ENCODE results near the gene BBOX1.
"Not testable (repeated sequence)": the region's sequence is repeated elsewhere in the genome, so short reads cannot be mapped to it uniquely, and the experiment has no call there.

The BBOX1 gene

DNA sequence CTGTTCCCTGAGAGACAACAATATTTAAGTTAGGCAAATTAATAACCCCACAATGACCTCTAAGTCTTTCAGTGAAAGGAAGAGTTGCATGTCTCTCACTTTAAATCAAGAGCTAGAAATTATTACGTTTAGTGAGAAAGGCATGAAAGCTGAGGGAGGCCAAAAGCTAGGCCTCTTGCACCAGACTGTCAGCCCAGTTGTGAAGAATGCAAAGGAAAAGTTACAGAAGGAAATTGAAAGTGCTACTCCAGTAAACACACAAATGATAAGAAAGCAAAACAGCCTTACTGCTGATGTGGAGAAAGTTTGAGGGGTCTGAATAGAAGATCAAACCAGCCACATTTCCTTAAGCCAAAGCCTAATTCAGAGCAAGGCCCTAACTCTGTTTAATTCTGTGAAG, 45.0 kb downstream of the BBOX1 start:
- DNase-seq, result no peak

DNA sequence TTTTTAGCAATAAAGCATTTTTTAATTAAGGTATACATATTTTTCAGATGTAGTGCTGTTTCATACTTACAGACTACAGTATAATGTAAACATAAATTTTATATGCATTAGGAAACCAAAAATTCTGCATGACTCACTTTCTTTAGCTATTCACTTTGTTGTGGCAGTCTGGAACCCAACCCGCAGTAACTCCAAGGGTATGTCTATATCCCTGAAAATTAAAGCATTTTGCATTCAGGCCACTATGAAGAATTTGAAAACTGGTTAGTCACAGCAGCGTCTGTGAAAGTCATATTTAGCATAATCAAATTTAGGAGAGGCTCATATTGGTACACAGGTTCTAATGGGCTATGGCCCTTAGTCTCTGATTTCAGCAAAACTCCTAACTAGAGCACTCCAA, 46.8 kb downstream of the BBOX1 start:
- no peak for DNase-seq

DNA sequence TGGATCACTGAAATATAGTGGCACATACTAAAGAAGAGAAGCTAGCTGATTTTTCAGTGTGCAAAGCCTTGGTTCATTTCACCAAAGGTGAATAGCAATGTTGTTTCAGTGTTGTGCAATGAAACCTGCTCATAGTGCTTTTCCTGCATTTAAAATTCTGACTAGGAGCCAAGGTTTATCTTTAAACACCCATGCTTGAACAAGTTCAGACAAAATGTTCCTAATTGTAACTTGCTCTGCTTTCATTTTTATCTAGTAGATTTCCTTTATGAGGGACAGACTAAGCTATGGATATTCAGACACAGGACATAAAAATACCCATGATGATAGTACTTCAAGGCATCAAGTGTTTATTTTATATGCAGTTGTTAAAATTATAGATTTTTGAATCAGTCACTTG, 47.7 kb downstream of the BBOX1 start:
- DNase-seq, result no peak

DNA sequence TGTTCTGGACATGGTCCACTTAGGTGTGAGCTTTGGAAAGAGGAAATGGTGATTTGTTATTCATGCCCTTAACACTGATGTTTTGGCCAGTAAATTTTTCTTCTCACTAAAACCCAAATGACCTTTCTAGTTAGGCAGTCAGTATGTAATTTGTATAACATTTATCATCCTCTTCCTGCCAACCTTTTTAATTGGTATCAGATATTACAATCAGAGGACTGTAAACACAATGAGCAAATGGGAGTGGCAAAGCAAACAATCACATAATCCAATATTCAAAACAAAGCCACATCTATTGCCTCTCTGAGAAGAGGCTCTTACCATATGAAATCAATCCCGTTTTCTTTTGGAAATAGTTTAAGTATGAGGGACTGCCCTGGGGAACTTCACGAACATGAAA, 49.1 kb downstream of the BBOX1 start:
- DNase-seq, result no peak

DNA sequence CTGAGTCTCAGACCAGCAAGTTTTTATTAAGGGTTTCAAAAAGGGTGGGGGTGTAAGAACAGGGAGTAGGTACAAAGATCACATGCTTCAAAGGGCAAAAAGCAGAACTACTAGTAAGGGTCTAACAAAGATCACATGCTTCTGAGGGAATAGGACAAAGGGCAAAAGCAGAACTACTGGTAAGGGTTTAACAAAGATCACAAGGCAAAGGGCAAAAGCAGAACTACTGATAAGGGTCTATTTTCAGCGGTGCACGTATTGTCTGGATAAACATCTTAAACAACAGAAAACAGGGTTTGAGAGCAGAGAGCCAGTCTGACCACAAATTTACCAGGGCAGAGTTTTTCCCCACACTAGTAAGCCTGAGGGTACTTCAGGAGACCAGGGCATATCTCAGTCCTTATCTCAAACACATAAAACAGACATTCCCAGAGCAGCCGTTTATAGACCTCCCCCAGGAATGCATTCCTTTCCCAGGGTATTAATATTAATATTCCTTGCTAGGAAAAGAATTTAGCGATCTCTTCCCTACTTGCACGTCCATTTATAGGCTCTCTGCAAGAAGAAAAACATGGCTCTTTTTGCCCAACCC, 49.8 kb downstream of the BBOX1 start:
- not testable (repeated sequence) for DNase-seq

DNA sequence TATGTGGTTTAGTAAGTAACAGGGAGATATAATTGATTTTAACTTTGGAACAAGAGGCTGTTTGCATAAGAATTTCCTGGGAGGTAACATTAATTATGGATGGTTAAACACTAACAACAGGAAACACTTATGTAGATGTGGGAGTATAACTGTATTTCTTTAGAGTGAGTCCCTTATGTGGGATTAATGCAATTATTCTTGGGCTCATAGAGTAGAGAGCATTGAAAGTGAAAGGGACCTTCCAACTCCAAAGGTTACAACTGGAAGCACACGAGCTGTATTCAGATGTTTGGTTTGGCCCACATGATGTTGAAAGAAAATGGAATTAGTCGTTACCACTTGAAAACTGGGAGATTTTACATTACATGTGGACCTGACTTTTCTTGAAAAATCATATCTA, 53.5 kb downstream of the BBOX1 start:
- DNase-seq, result no peak

DNA sequence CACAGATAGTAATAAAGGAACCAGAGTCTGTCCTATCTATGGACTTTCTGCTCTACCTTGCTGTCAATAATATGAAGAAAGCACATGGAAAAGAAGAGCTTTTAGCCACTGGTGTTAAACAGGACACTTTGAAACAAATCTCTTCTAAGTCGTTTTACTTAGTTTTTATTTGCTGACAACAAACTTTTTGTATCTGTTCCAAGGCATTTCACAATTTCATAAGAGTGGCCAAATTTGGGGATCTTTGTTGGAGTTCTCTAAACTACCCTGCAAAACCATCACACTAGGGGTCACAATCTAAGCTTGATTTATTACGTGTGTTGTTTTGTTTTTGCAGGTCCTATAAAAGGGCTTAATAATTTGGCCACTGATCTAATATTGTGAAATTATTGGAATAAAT, 54.4 kb downstream of the BBOX1 start:
- DNase-seq, result no peak

DNA sequence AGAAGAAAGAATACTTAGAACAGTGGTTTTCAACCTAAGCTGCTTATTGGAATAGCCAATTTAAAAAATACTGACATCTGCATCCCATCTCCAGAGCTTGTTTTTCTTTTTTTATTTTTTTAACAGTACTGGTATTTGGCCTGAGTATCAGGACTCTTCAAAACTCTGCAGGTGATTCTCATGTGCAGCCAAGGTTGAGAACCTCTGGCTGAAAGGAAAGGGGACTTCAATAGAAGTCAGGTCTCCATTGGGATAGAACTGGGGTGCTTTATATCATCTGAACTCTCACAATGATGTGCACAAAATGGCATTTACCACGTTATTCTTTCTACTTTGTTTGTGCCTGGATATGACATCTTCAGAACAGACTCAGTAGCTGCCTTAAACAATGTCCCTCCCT, 55.3 kb downstream of the BBOX1 start:
- DNase-seq, result no peak

DNA sequence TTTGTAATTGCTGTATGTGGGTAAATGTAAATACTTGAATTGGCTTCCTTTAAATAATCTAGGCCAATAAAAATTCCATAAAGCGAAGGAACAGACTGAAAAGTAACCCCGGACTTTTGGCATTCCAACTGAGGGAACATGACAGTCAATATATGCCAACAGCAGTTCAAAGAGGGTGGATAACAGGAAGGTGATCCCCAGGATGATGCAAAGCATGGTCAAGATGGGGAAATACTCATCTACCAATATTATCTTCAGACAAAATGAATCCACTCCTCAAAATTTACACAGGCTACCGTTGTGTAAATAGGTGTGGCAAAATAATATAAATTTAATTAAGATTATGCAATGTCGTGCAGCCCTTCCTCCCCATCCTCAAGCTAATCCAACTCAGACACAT, 56.9 kb downstream of the BBOX1 start:
- DNase-seq, result no peak

DNA sequence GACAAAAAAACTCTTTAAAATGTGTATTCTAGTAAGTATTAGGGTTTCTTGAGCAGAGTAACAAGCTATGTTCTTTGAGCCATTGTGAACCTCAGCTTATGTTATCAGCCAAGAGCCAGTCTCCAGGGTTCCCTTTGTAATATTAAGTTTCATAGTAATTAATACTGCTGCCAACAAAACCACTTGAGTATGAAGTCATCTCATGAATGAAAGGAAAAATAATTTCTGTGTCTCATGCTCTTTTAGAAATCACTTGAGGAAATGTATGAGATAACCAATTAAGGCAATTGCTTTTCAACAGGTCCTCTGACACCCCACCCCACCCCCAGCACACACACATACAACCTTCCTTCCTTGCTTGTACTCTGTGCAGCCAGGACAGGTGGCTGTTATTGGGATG, 59.9 kb downstream of the BBOX1 start:
- no peak for DNase-seq

DNA sequence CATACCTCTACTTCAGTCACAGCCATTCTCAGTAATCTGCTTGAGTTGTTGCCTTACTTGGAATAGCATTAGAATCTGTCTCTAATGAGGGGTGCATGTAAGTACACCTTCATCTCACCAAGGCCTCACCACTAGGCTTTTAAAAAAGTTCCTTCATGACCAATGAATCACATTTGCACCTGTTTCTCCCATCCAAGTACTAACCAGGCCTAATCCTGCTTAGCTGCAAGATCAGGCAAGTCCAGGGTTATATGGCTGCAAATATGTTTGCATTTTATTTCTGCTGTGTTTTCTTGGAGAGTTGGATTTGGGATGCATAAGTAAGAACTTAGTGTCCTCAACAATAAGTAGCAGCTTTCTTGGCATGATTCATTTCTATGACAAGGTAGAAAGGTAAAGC, 66.9 kb downstream of the BBOX1 start:
- no peak for DNase-seq

DNA sequence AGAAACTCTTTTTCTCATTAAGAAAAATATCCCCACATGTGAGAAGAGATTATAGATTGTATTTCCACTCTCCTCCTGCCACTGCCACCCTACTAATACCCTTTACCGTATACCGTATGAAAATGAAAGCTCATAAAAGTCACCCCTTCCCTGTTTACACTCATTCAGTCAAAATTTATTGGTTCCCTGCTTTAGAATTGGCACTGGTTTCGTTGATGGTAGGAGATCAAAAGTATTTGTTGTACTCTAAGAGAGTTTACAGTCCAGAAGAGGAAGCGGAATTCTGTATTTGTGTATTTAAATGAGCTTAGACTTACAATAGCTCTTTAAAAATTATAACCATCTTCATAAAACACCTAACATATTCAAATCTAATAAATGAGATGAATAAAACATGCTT, 68.2 kb downstream of the BBOX1 start:
- DNase-seq, result no peak

DNA sequence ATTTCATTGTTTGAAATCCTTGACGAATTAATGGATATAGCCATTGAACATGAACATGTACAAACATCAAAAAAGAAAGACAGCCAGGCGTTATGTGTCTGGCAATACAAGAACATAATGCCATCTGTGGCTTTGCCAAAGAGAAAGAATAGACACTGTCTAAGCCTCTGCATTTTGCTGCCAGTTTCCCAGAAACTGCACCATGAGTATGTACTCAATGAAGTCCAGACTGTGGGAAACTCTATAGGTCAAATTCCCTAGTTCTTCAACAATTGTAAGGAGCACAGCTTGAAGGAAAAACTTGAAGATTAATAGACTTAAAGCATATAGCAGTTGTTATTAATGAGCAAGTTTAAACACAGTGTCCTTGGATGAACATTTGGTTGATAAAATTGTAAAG, 71.3 kb downstream of the BBOX1 start:
- DNase-seq, result no peak

DNA sequence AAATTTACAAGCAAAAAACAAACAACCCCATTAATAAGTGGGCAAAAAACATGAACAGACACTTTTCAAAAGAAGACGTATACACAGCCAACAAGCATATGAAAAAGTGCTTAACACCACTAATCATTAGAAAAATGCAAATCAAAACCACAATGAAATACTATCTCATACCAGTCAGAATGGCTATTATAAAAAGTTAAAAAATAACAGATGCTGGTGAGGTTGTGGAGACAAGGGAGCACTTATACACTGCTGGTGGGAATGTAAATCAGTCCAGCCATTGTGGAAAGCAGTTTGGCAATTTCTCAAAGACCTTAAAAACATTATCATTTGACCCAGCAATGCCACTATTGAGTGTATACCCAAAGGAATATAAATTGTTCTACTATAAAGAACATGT, 72.3 kb downstream of the BBOX1 start:
- no peak for DNase-seq

DNA sequence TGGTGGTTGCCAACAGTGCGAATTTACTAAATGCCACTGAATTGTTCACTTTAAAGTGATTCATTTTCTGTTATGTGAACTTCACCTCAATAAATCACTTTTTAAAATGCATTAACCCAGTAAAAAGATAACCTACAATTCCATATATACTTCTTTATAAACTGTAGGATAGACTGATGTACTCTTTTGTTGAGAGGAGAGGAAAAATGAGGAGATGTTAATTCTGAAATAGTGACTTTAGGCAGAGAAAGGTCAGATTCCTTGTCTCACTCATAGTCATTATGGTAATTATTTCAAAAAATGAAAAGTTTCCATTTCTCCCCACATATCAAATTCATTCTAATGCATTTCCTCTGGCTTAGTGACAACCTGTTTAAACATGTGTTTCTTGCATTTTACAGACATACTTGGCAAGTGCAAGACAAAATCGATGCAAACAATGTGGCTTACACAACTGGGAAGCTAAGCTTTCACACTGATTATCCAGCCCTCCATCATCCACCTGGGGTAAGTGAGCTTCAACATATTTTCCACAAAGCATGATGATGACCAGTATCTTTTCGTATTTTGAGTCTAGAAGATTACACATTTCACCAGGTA, 74.5 kb downstream of the BBOX1 start:
- DNase-seq, result no peak

DNA sequence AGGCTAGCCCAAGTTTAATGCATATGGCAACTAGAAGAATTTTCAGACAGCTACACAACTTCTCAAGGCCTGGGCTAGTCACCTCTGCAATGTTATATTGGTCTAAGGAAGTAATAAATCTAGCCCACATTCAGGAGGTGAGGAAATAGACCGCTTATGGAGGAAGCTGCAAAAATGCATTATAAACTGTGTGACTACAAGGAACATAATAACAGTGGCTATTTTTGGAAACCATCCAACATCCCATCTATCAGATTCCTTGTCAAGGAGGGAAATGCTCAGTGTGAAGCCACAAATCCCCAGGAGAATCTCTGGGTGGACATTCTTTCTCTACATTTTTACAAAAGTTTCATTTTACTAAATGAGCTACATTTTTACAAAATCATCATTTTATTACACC, 76.1 kb downstream of the BBOX1 start:
- no peak for DNase-seq

DNA sequence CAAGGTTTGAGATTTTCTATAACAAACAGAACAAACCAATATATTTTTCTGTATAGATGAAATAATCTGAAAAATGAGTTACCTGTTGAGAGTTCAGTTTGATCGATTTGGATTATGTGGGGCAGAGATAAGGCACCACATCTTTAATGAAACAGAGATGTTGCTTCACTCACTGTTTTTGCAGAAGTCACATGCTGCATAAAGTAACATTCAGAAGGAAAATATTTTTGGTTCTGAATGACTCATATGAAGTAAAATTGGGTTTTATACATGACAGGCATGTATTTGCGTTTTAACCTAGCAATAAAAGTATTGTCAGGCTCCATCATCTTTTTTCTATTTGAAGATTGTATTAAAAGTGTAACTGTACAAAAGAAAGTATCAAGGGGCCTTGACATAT, 77.8 kb downstream of the BBOX1 start:
- DNase-seq, result no peak

DNA sequence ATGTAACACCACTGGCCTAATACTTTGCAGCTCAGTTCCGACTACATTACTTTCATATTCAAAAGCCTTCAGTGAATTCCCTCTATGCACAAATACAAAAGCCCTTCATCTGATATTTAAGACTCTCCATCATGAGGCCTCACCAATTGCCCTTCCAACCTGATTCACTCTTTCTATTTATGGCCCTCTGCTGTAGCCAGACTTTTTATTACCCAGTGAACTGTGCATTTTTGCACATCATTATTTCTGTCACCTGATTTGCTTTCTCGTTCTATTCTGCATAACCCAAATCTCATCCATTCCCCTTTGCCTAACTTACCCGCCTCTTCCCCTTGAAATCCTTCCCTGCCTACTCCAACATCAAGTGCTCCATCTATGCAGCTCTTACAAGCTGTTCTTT, 78.3 kb downstream of the BBOX1 start:
- no peak for DNase-seq

DNA sequence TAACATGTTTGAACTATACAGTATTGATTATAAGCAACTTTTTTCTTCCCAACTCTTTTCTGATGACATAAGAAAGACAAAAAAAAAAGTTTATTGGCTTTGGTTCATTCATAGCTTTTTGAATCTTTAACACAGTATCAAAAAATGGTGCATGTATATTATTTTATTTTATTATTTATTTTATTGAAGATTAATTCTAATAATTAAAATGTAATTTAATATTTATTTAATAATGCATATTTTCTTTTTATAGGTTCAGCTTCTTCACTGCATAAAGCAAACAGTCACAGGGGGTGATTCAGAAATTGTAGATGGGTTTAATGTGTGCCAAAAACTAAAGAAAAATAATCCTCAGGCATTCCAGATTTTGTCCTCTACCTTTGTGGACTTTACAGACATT, 78.8 kb downstream of the BBOX1 start:
- DNase-seq, result no peak

DNA sequence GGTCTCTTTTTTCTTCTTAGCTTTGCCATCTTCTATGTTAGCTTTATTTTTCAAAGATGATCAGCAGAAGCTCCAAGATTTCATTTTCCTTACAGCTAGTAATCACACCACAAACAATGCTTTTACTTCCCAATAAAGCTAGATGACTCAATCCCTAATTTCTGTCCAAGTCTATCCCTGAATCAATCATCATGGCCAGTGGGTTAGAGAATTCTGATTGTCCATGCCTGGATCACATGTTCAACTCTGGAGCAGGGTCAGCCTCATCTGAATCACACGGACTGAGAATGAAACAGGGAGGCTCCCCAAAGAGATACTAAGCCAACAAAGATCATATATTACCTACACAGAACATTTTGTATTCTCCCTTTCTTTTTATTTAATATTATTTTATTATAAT, 79.6 kb downstream of the BBOX1 start:
- no peak for DNase-seq

DNA sequence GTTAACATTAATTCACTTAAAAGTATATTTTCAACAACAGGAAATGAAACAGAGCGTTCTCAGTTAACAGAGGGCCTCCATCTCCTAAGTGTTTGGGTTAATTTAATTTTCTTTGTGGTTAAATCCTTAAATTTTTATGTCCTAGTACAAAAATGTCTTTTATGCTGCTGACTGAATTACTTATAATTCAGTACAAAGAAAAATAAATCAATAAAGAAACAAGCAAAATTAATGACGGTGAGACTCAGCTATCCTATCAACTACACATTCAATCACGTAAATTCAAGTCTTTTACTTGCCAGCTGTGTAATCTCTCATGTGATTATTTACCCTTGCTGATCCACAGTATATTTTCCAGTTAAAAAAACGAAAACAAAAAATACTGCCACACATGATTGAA, 81.4 kb downstream of the BBOX1 start:
- no peak for DNase-seq

DNA sequence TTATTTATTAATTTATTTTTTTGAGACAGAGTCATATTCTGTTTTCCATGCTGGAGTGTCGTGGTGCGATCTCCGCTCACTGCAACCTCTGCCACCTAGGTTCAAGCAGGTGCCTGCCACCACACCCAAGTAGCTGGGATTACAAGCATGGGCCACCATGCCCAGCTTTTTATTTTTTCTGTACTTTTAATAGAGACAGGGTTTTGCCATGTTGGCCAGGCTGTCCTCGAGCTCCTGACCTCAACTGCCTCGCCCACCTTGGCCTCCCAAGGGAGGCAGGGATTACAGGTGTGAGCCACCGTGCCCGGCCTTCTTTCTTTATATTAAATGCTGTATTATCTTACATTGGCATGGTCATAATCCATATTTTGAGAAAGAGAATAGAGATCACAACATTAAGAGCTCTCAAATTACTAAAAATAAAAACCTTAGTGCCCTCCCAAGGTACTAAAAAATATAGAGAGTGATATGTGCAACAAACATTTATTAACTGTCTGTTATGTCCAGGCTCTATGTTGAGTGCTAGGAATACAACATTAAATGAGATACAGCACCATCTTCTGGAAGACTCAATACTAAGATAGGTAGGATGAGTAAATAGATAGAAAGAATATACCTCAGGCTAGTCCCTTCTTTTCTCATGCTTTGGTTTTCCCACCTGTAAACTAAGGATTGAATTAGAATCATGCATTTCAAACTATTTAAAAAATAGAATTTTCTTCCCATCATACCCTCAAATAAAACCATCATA, 84.1 kb downstream of the BBOX1 start:
- no peak for DNase-seq

DNA sequence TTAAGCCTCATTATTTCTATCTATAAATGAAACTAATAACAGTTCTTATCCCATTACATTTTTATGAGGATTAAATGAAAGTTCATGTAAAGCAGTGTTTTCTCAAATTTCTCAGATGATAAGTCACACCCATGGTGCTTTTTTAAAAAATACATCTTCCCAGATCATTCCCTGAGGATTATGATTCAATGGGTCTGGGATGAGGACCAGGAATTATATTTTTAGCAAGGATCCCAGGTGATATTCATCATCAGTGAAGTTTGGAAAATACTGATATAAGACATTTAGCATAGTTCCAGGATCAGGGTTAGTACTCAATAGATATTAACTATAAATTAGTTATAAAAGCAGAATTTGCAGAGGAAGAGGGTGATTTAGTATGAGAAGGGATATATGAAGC, 89.1 kb downstream of the BBOX1 start:
- no peak for DNase-seq

DNA sequence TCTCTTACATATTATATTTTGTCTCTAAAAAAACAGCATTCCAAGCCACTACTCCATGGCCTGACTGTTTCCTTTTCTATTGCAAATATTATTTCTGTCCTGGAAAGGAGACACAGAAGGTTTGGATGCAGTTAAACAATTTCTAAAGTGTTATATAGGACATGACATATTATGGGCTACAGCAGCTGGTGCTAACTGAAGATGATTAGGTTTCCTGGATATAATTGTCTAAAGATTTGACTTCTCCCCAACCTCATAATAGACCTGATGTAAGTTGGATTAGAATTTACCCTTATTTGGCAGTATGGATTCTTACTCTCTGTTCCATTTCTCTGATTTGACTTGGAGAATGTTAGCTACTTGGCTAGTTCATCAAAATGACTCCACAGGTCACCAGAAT, 90.2 kb downstream of the BBOX1 start:
- no peak for DNase-seq

DNA sequence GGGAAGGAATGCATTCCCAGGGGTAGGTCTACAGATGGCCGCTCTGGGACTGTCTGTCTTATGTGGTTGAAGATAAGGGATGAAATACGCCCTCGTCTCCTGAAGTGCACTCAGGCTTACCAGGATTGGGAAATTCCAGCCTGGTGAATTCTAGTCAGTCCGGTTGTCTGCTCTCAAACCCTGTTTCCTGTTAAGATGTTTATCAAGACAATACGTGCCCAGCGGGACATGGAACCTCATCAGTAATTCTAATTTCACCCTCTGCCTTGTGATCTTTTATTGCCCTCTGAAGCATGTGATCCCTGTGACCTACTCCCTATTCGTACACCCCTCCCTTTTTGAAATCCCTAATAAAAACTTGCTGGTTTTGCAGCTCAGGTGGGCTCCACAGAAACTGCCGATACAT, 95.3 kb downstream of the BBOX1 start:
- DNase-seq, result not testable (repeated sequence)

Measured in CD4-positive, alpha-beta T cell treated with Interleukin-12 subunit alpha and Interleukin-12 subunit beta, for 1 hour (primary cell).